ENCODE measurements around the gene ANKRD2. TPM values are rescaled to one million over a fixed set of nuclear protein-coding genes. Genes with fewer than 3 reads are reported as not detected.
"Not testable (repeated sequence)": the region's sequence is repeated elsewhere in the genome, so short reads cannot be mapped to it uniquely, and the experiment has no call there.

Gene ANKRD2
- total RNA-seq, 2 experiments from 2014 or later = not detected

GRCh38 chr10:97525683-97526110, 46.9 kb upstream of the ANKRD2 start:
- Mint-ChIP-seq H3K4me3 (no peak overlapping the region), H3K9me3 (no peaks in the 10 kb centered on the region), H3K27ac (no peak overlapping the region), H3K36me3 (ENCODE audit: low read depth) (no peaks in the 10 kb centered on the region), H3K27me3 (peaks cover 10% of the 10 kb centered on the region), H3K4me1 (ENCODE audit: low read depth) (no peaks in the 10 kb centered on the region)
- H3K27me3 ChIP-seq (ENCODE audit: control insufficient read depth in 1 of 2, insufficient read depth in 2 of 2, low read length in 2 of 2) = peaks cover 0 to 2% of the 10 kb centered on the region in 2 experiments
- intact Hi-C loops (cut with DNase I, micrococcal nuclease) = no loop called here
- no peak overlapping the region for H3K4me3 ChIP-seq (ENCODE audit: low read length)
- DNase-seq (no peak), ATAC-seq (ENCODE audit: poor library complexity) (no peak)
- ChIA-PET POLR2A (no interaction called here), CTCF (no interaction called here)
- H3K36me3 ChIP-seq (ENCODE audit: insufficient read depth, low read length) = no peaks in the 10 kb centered on the region
- H3K27ac ChIP-seq (ENCODE audit: low read depth in 1 of 2, low read length in 2 of 2) = no peak overlapping the region
- H3K4me1 ChIP-seq (ENCODE audit: insufficient read depth, low read length) = no peaks in the 10 kb centered on the region
- peaks cover 0 to 6% of the 10 kb centered on the region in 2 experiments for H3K9me3 ChIP-seq (ENCODE audit: control insufficient read depth in 1 of 2, insufficient read depth in 1 of 2, low read length in 2 of 2)
- no peak for TF ChIP-seq CTCF (IDR thresholded peaks at IDR 0.05)

GRCh38 chr10:97528876-97529275, 43.7 kb upstream of the ANKRD2 start:
- intact Hi-C loops (cut with DNase I, micrococcal nuclease); ATAC-seq (ENCODE audit: poor library complexity); H3K4me3 ChIP-seq (ENCODE audit: low read length); H3K4me3 Mint-ChIP-seq; H3K27me3 Mint-ChIP-seq; CTCF ChIA-PET; DNase-seq; H3K4me1 ChIP-seq (ENCODE audit: insufficient read depth, low read length); H3K27me3 ChIP-seq (ENCODE audit: control insufficient read depth in 1 of 2, insufficient read depth in 2 of 2, low read length in 2 of 2); H3K4me1 Mint-ChIP-seq (ENCODE audit: low read depth); H3K27ac Mint-ChIP-seq; H3K9me3 Mint-ChIP-seq; H3K36me3 ChIP-seq (ENCODE audit: insufficient read depth, low read length); H3K9me3 ChIP-seq (ENCODE audit: control insufficient read depth in 1 of 2, insufficient read depth in 1 of 2, low read length in 2 of 2); POLR2A ChIA-PET; H3K36me3 Mint-ChIP-seq (ENCODE audit: low read depth); H3K27ac ChIP-seq (ENCODE audit: low read depth in 1 of 2, low read length in 2 of 2): not testable (repeated sequence)

GRCh38 chr10:97529685-97530465, 42.7 kb upstream of the ANKRD2 start:
- H3K4me1 Mint-ChIP-seq (ENCODE audit: low read depth) = no peaks in the 10 kb centered on the region
- no peaks in the 10 kb centered on the region for H3K36me3 Mint-ChIP-seq (ENCODE audit: low read depth)
- H3K9me3 Mint-ChIP-seq = no peaks in the 10 kb centered on the region
- Histone ChIP-seq H3K4me1 (ENCODE audit: insufficient read depth, low read length) (no peaks in the 10 kb centered on the region), H3K27ac (ENCODE audit: low read depth in 1 of 2, low read length in 2 of 2) (no peak overlapping the region), H3K27me3 (ENCODE audit: control insufficient read depth in 1 of 2, insufficient read depth in 2 of 2, low read length in 2 of 2) (no peaks in the 10 kb centered on the region), H3K9me3 (ENCODE audit: control insufficient read depth in 1 of 2, insufficient read depth in 1 of 2, low read length in 2 of 2) (no peaks in the 10 kb centered on the region), H3K4me3 (ENCODE audit: low read length) (no peak overlapping the region), H3K36me3 (ENCODE audit: insufficient read depth, low read length) (no peaks in the 10 kb centered on the region)
- no peak overlapping the region for H3K4me3 Mint-ChIP-seq
- DNase-seq = no peak
- ChIA-PET POLR2A (no interaction called here), CTCF (no interaction called here)
- no peak for ATAC-seq (ENCODE audit: poor library complexity)
- TF ChIP-seq CTCF (IDR thresholded peaks at IDR 0.05) = no peak
- no peak overlapping the region for H3K27ac Mint-ChIP-seq
- H3K27me3 Mint-ChIP-seq = no peaks in the 10 kb centered on the region
- intact Hi-C loops (cut with DNase I, micrococcal nuclease) = no loop called here

Measured in CD4-positive, alpha-beta T cell (primary cell).